GM19438 (cell line): ENCODE measurements around the gene IFT43.
"Not testable (repeated sequence)": the region's sequence is repeated elsewhere in the genome, so short reads cannot be mapped to it uniquely, and the experiment has no call there.

Experiments
- ATAC-seq: cut with Tn5 transposase; IDR thresholded peaks from one replicate; pipeline ENCODE4 v1.9.1; 2021; ENCODE audit warnings: low read depth; ENCODE audit not compliant: unreplicated experiment

The IFT43 gene

GRCh38 chr14:76009627-76010026 is 24.1 kb downstream of the IFT43 start:
- ATAC-seq, result not testable (repeated sequence)

GRCh38 chr14:76011930-76012329 is 26.4 kb downstream of the IFT43 start:
- ATAC-seq, result no peak

- ATAC-seq, result no peak
Measured at GRCh38 chr14:76012354-76012753, 26.8 kb downstream of the IFT43 start.

- ATAC-seq, result no peak
Measured at GRCh38 chr14:76015191-76015590, 29.6 kb downstream of the IFT43 start.

GRCh38 chr14:76015668-76016067 is 30.1 kb downstream of the IFT43 start:
- ATAC-seq, result no peak

GRCh38 chr14:76019676-76020075 is 34.1 kb downstream of the IFT43 start:
- no peak for ATAC-seq

GRCh38 chr14:76022991-76023390 is 37.4 kb downstream of the IFT43 start:
- no peak for ATAC-seq

GRCh38 chr14:76023757-76024156 is 38.2 kb downstream of the IFT43 start:
- ATAC-seq, result no peak

GRCh38 chr14:76024211-76024907 is 38.8 kb downstream of the IFT43 start:
- no peak for ATAC-seq

GRCh38 chr14:76034566-76034965 is 49.0 kb downstream of the IFT43 start:
- no peak for ATAC-seq

- ATAC-seq, result no peak
Measured at GRCh38 chr14:76040704-76041103, 55.1 kb downstream of the IFT43 start.

GRCh38 chr14:76045773-76046172 is 60.2 kb downstream of the IFT43 start:
- ATAC-seq, result no peak

- no peak for ATAC-seq
Measured at GRCh38 chr14:76050250-76050649, 64.7 kb downstream of the IFT43 start.

- ATAC-seq, result no peak
Measured at GRCh38 chr14:76050797-76051392, 65.3 kb downstream of the IFT43 start.

- ATAC-seq, result no peak
Measured at GRCh38 chr14:76051717-76052465, 66.3 kb downstream of the IFT43 start.

- ATAC-seq, result no peak
Measured at GRCh38 chr14:76053572-76054355, 68.2 kb downstream of the IFT43 start.

- no peak for ATAC-seq
Measured at GRCh38 chr14:76055330-76055729, 69.8 kb downstream of the IFT43 start.

GRCh38 chr14:76056128-76056527 is 70.6 kb downstream of the IFT43 start:
- no peak for ATAC-seq

- no peak for ATAC-seq
Measured at GRCh38 chr14:76057914-76058313, 72.4 kb downstream of the IFT43 start.

- ATAC-seq, result no peak
Measured at GRCh38 chr14:76063327-76063726, 77.8 kb downstream of the IFT43 start.

GRCh38 chr14:76065519-76065918 is 80.0 kb downstream of the IFT43 start:
- ATAC-seq, result no peak
